Coronary artery (tissue), 2 donors: ENCODE measurements around the gene GOLGB1.
"Not testable (repeated sequence)": the region's sequence is repeated elsewhere in the genome, so short reads cannot be mapped to it uniquely, and the experiment has no call there.

ENCODE experiments used
- DNase-seq: peaks from one replicate; pipeline ENCODE4 v3.0.0-alpha.2; 2017; ENCODE audit warnings: low spot score
- H3K27ac ChIP-seq, 2 donors: fragments of 200-600 bp; sonication (generic); one replicate each; pipeline ENCODE4 v1.5.1; 2016 to 2019
- H3K4me3 ChIP-seq: fragments of 200-600 bp; sonication (generic); 2 replicates; pipeline ENCODE4 v1.5.1; 2016; ENCODE audit warnings: mild to moderate bottlenecking, moderate library complexity
- CTCF ChIP-seq: fragments of 200-600 bp; sonication (generic); IDR thresholded peaks from one replicate; pipeline ENCODE4 v1.5.1; 2019; ENCODE audit warnings: antibody characterized with exemption

Gene GOLGB1

GRCh38 chr3:121757087-121757811 is 7.7 kb upstream of the GOLGB1 start:
- TF ChIP-seq CTCF, result no peak
- DNase-seq, result no peak
- peak overlapping the region in 1 of 2 donors; percentile 57 for H3K27ac ChIP-seq
- peak overlapping the region; percentile 38 for H3K4me3 ChIP-seq

GRCh38 chr3:121752772-121753171 is 3.2 kb upstream of the GOLGB1 start:
- no peak for TF ChIP-seq CTCF
- Histone ChIP-seq H3K4me3 (no peak overlapping the region), H3K27ac (no peak overlapping the region)
- no peak for DNase-seq

GRCh38 chr3:121752261-121752660 is 2.7 kb upstream of the GOLGB1 start:
- no peak for DNase-seq
- Histone ChIP-seq H3K27ac (no peak overlapping the region), H3K4me3 (no peak overlapping the region)
- no peak for TF ChIP-seq CTCF

- DNase-seq, result no peak
- peak overlapping the region; percentile 91 for H3K4me3 ChIP-seq
Measured at GRCh38 chr3:121750087-121750415, 510 bp upstream of the GOLGB1 start.

GRCh38 chr3:121748680-121749275 is 763 bp downstream of the GOLGB1 start:
- no peak for DNase-seq
- H3K4me3 ChIP-seq, result peak overlapping the region; percentile 91
- TF ChIP-seq CTCF, result no peak
- H3K27ac ChIP-seq, result peak overlapping the region; percentile 91 to 96

More at GRCh38 chr3:121750087-121750415, 510 bp upstream of the GOLGB1 start:
- TF ChIP-seq CTCF, result no peak
- peak overlapping the region; percentile 79 to 91 for H3K27ac ChIP-seq

- peak overlapping the region; percentile 91 for H3K4me3 ChIP-seq
- TF ChIP-seq CTCF, result no peak
- no peak for DNase-seq
- H3K27ac ChIP-seq, result peak overlapping the region; percentile 91 to 96
Measured at GRCh38 chr3:121747976-121748375, 1.6 kb downstream of the GOLGB1 start.

- H3K27ac ChIP-seq, DNase-seq, H3K4me3 ChIP-seq: not testable (repeated sequence)
Measured at GRCh38 chr3:121743106-121743505, 6.4 kb downstream of the GOLGB1 start.
